GM21786 (cell line): Measurements from ENCODE around the gene ADGRG2.
A peak's percentile ranks its signal among the peaks of the same experiment; 100 is the strongest.
"Not testable (repeated sequence)": the region's sequence is repeated elsewhere in the genome, so short reads cannot be mapped to it uniquely, and the experiment has no call there.

Source experiments
- ATAC-seq: cut with Tn5 transposase; IDR thresholded peaks from one replicate; pipeline ENCODE4 v1.9.1; 2021; ENCODE audit not compliant: unreplicated experiment

Gene ADGRG2

GRCh38 chrX:19007868-19008267 is 114.4 kb downstream of the ADGRG2 start:
- no peak for ATAC-seq

- ATAC-seq = no peak
Measured at GRCh38 chrX:19007011-19007410, 115.3 kb downstream of the ADGRG2 start.

GRCh38 chrX:19005909-19006308 is 116.4 kb downstream of the ADGRG2 start:
- no peak for ATAC-seq

- no peak for ATAC-seq
Measured at GRCh38 chrX:19003756-19004155, 118.5 kb downstream of the ADGRG2 start.

- no peak for ATAC-seq
Measured at GRCh38 chrX:18998653-18999052, 123.6 kb downstream of the ADGRG2 start.

- ATAC-seq = no peak
Measured at GRCh38 chrX:18997916-18998315, 124.4 kb downstream of the ADGRG2 start.

GRCh38 chrX:18996536-18996935 is 125.7 kb downstream of the ADGRG2 start:
- ATAC-seq = no peak

- ATAC-seq = no peak
Measured at GRCh38 chrX:18995221-18995620, 127.0 kb downstream of the ADGRG2 start.

- no peak for ATAC-seq
Measured at GRCh38 chrX:18994713-18995112, 127.6 kb downstream of the ADGRG2 start.

- no peak for ATAC-seq
Measured at GRCh38 chrX:18992829-18993228, 129.4 kb downstream of the ADGRG2 start.

GRCh38 chrX:18985186-18985435 is 137.2 kb downstream of the ADGRG2 start:
- ATAC-seq = peak; percentile 0

- peak; percentile 83 for ATAC-seq
Measured at GRCh38 chrX:18984381-18985185, 137.7 kb downstream of the ADGRG2 start.

GRCh38 chrX:18983666-18984380 is 138.4 kb downstream of the ADGRG2 start, which contains the start of gene PHKA2:
Gene PHKA2 (minus strand): TSS chrX:18984114. CDS start chrX:18983932, 182 bp downstream.
- peak; percentile 40 for ATAC-seq

- ATAC-seq = no peak
Measured at GRCh38 chrX:18981124-18981807, 141.0 kb downstream of the ADGRG2 start.

- not testable (repeated sequence) for ATAC-seq
Measured at GRCh38 chrX:18980262-18980661, 142.0 kb downstream of the ADGRG2 start.

GRCh38 chrX:18974993-18975392 is 147.3 kb downstream of the ADGRG2 start:
- ATAC-seq = no peak

- ATAC-seq = no peak
Measured at GRCh38 chrX:18973527-18974192, 148.6 kb downstream of the ADGRG2 start.

GRCh38 chrX:18971506-18971905 is 150.8 kb downstream of the ADGRG2 start:
- no peak for ATAC-seq

GRCh38 chrX:18970465-18970864 is 151.8 kb downstream of the ADGRG2 start:
- no peak for ATAC-seq

- ATAC-seq = no peak
Measured at GRCh38 chrX:18966624-18967023, 155.6 kb downstream of the ADGRG2 start.

- ATAC-seq = no peak
Measured at GRCh38 chrX:18964901-18965300, 157.4 kb downstream of the ADGRG2 start.
